Effector memory CD4-positive, alpha-beta T cell (primary cell): ENCODE measurements around the gene SFTPB.

Experiments
- DNase-seq, 3 donors: peaks; one replicate each; pipeline ENCODE4 v3.0.0-alpha.2; 2020
- H3K27ac ChIP-seq: 2 replicates; pipeline ENCODE4 v1.7.0; 2013; ENCODE audit warnings: mild to moderate bottlenecking, low read length, moderate library complexity; ENCODE audit not compliant: insufficient read depth, poor library complexity, severe bottlenecking
- H3K27me3 ChIP-seq: replicated peaks from 2 replicates; pipeline ENCODE4 v1.7.0; 2013; ENCODE audit warnings: mild to moderate bottlenecking, low read length; ENCODE audit not compliant: insufficient read depth, control insufficient read depth, poor library complexity, severe bottlenecking
- H3K36me3 ChIP-seq: 2 replicates; pipeline ENCODE4 v1.7.0; 2013; ENCODE audit warnings: mild to moderate bottlenecking, low read length, moderate library complexity; ENCODE audit not compliant: control insufficient read depth, insufficient read depth
- H3K4me1 ChIP-seq: 2 replicates; pipeline ENCODE4 v1.7.0; 2013; ENCODE audit warnings: low read length, mild to moderate bottlenecking; ENCODE audit not compliant: control insufficient read depth, insufficient read depth, poor library complexity, severe bottlenecking
- H3K4me3 ChIP-seq: 2 replicates; pipeline ENCODE4 v1.7.0; 2013; ENCODE audit warnings: low read length, low read depth, mild to moderate bottlenecking; ENCODE audit not compliant: insufficient read depth, poor library complexity, severe bottlenecking
- H3K9me3 ChIP-seq: 2 replicates; pipeline ENCODE4 v1.7.0; 2013; ENCODE audit warnings: mild to moderate bottlenecking, low read length, moderate library complexity; ENCODE audit not compliant: control insufficient read depth

Gene SFTPB

GRCh38 chr2:85703329-85703728 is 35.3 kb upstream of the SFTPB start:
- Histone ChIP-seq H3K4me1 (no peaks in the 10 kb centered on the region), H3K4me3 (no peak overlapping the region), H3K27me3 (no peaks in the 10 kb centered on the region), H3K27ac (no peak overlapping the region), H3K9me3 (no peaks in the 10 kb centered on the region), H3K36me3 (no peaks in the 10 kb centered on the region)
- no peak for DNase-seq

GRCh38 chr2:85702800-85703199 is 34.8 kb upstream of the SFTPB start:
- Histone ChIP-seq H3K4me3 (no peak overlapping the region), H3K27me3 (no peaks in the 10 kb centered on the region), H3K36me3 (no peaks in the 10 kb centered on the region), H3K4me1 (no peaks in the 10 kb centered on the region), H3K27ac (no peak overlapping the region), H3K9me3 (no peaks in the 10 kb centered on the region)
- DNase-seq = no peak

GRCh38 chr2:85702172-85702571 is 34.2 kb upstream of the SFTPB start:
- H3K4me3 ChIP-seq = no peak overlapping the region
- H3K27me3 ChIP-seq = no peaks in the 10 kb centered on the region
- no peaks in the 10 kb centered on the region for H3K4me1 ChIP-seq
- H3K9me3 ChIP-seq = no peaks in the 10 kb centered on the region
- no peak for DNase-seq
- no peak overlapping the region for H3K27ac ChIP-seq
- H3K36me3 ChIP-seq = no peaks in the 10 kb centered on the region

- H3K36me3 ChIP-seq = no peaks in the 10 kb centered on the region
- no peaks in the 10 kb centered on the region for H3K9me3 ChIP-seq
- no peaks in the 10 kb centered on the region for H3K4me1 ChIP-seq
- no peak overlapping the region for H3K4me3 ChIP-seq
- H3K27ac ChIP-seq = no peak overlapping the region
- no peak for DNase-seq
- no peaks in the 10 kb centered on the region for H3K27me3 ChIP-seq
These were observed 31.3 kb upstream of the SFTPB start for GRCh38 chr2:85699325-85699724.

- Histone ChIP-seq H3K4me3 (no peak overlapping the region), H3K4me1 (no peaks in the 10 kb centered on the region), H3K9me3 (no peaks in the 10 kb centered on the region), H3K27me3 (no peaks in the 10 kb centered on the region), H3K27ac (no peak overlapping the region), H3K36me3 (no peaks in the 10 kb centered on the region)
- no peak for DNase-seq
These were observed 30.9 kb upstream of the SFTPB start for GRCh38 chr2:85698880-85699254.

GRCh38 chr2:85698184-85698879 is 30.3 kb upstream of the SFTPB start:
- no peaks in the 10 kb centered on the region for H3K9me3 ChIP-seq
- no peaks in the 10 kb centered on the region for H3K4me1 ChIP-seq
- H3K27me3 ChIP-seq = no peaks in the 10 kb centered on the region
- no peak overlapping the region for H3K27ac ChIP-seq
- H3K36me3 ChIP-seq = no peaks in the 10 kb centered on the region
- DNase-seq = no peak
- H3K4me3 ChIP-seq = no peak overlapping the region

- no peaks in the 10 kb centered on the region for H3K27me3 ChIP-seq
- no peak overlapping the region for H3K4me3 ChIP-seq
- H3K4me1 ChIP-seq = no peaks in the 10 kb centered on the region
- H3K27ac ChIP-seq = no peak overlapping the region
- H3K36me3 ChIP-seq = no peaks in the 10 kb centered on the region
- H3K9me3 ChIP-seq = no peaks in the 10 kb centered on the region
- DNase-seq = no peak
These were observed 29.7 kb upstream of the SFTPB start for GRCh38 chr2:85697716-85698115.

GRCh38 chr2:85697096-85697495 is 29.1 kb upstream of the SFTPB start:
- no peak for DNase-seq
- no peaks in the 10 kb centered on the region for H3K9me3 ChIP-seq
- no peak overlapping the region for H3K27ac ChIP-seq
- H3K4me1 ChIP-seq = no peaks in the 10 kb centered on the region
- no peaks in the 10 kb centered on the region for H3K27me3 ChIP-seq
- no peaks in the 10 kb centered on the region for H3K36me3 ChIP-seq
- no peak overlapping the region for H3K4me3 ChIP-seq

GRCh38 chr2:85695691-85696668 is 28.0 kb upstream of the SFTPB start:
- no peak overlapping the region for H3K4me3 ChIP-seq

GRCh38 chr2:85695121-85695520 is 27.1 kb upstream of the SFTPB start:
- no peaks in the 10 kb centered on the region for H3K36me3 ChIP-seq
- no peaks in the 10 kb centered on the region for H3K4me1 ChIP-seq
- no peaks in the 10 kb centered on the region for H3K27me3 ChIP-seq
- no peaks in the 10 kb centered on the region for H3K9me3 ChIP-seq
- no peak overlapping the region for H3K27ac ChIP-seq
- no peak overlapping the region for H3K4me3 ChIP-seq
- DNase-seq = no peak

More at GRCh38 chr2:85695691-85696668, 28.0 kb upstream of the SFTPB start:
- no peaks in the 10 kb centered on the region for H3K36me3 ChIP-seq
- H3K4me1 ChIP-seq = no peaks in the 10 kb centered on the region
- DNase-seq = no peak
- no peak overlapping the region for H3K27ac ChIP-seq
- no peaks in the 10 kb centered on the region for H3K27me3 ChIP-seq
- H3K9me3 ChIP-seq = no peaks in the 10 kb centered on the region
